HG02588 (cell line): ENCODE data around the gene NMNAT3.

Source experiments
- ATAC-seq: cut with Tn5 transposase; IDR thresholded peaks from one replicate; pipeline ENCODE4 v1.9.1; 2021; ENCODE audit warnings: mild to moderate bottlenecking, moderate library complexity; ENCODE audit not compliant: unreplicated experiment

Gene NMNAT3

GRCh38 chr3:139524841-139525636 is 152.7 kb downstream of the NMNAT3 start:
- no peak for ATAC-seq

- ATAC-seq: no peak
These were observed 154.1 kb downstream of the NMNAT3 start for GRCh38 chr3:139523718-139524117.

GRCh38 chr3:139523166-139523565 is 154.6 kb downstream of the NMNAT3 start:
- ATAC-seq: no peak

- no peak for ATAC-seq
These were observed 155.4 kb downstream of the NMNAT3 start for GRCh38 chr3:139522421-139522820.

- no peak for ATAC-seq
These were observed 156.0 kb downstream of the NMNAT3 start for GRCh38 chr3:139521816-139522215.

GRCh38 chr3:139521144-139521543 is 156.6 kb downstream of the NMNAT3 start:
- no peak for ATAC-seq

- no peak for ATAC-seq
These were observed 157.6 kb downstream of the NMNAT3 start for GRCh38 chr3:139519998-139520737.

GRCh38 chr3:139518926-139519842 is 158.6 kb downstream of the NMNAT3 start:
- ATAC-seq: no peak

GRCh38 chr3:139518306-139518705 is 159.5 kb downstream of the NMNAT3 start:
- no peak for ATAC-seq

GRCh38 chr3:139517321-139518065 is 160.3 kb downstream of the NMNAT3 start:
- no peak for ATAC-seq

- ATAC-seq: no peak
These were observed 163.0 kb downstream of the NMNAT3 start for GRCh38 chr3:139514741-139515140.
